ENCODE measurements around the gene SPACDR.

The SPACDR gene

GRCh38 chr7:100431286-100431735 lies 32.7 kb downstream of the SPACDR start:
- TF ChIP-seq CTCF (IDR thresholded peaks at IDR 0.05; ENCODE audit: borderline replicate concordance, insufficient read depth, low read depth, low read length) = no peak
- no peak overlapping the region for H3K4me3 ChIP-seq (ENCODE audit: low read depth, low read length)

DNA sequence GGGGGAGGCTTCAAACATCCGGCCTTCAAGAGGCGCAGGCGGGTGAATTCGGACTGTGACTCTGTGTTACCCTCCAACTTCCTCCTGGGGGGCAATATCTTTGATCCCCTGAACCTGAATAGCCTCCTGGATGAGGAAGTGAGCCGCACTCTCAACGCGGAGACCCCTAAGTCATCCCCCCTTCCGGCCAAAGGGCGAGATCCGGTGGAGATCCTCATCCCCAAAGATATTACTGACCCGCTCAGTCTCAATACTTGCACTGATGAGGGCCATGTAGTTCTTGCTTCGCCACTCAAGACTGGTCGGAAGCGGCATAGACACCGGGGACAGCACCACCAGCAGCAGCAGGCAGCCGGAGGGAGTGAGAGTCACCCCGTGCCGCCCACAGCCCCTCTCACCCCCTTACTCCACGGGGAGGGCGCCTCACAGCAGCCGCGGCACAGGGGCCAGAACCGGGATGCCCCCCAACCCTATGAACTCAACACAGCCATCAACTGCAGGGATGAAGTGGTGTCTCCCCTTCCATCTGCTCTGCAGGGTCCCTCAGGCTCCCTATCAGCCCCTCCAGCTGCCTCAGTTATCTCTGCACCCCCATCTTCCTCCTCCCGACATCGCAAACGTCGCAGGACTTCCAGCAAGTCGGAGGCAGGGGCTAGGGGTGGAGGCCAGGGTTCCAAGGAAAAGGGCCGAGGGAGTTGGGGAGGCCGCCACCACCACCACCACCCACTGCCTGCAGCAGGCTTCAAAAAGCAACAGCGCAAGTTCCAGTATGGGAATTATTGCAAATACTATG lies 33.4 kb downstream of the SPACDR start:
- peak overlapping the region; percentile 99 for H3K4me3 ChIP-seq (ENCODE audit: low read depth, low read length)
- no peak for TF ChIP-seq CTCF (IDR thresholded peaks at IDR 0.05; ENCODE audit: borderline replicate concordance, insufficient read depth, low read depth, low read length)

DNA sequence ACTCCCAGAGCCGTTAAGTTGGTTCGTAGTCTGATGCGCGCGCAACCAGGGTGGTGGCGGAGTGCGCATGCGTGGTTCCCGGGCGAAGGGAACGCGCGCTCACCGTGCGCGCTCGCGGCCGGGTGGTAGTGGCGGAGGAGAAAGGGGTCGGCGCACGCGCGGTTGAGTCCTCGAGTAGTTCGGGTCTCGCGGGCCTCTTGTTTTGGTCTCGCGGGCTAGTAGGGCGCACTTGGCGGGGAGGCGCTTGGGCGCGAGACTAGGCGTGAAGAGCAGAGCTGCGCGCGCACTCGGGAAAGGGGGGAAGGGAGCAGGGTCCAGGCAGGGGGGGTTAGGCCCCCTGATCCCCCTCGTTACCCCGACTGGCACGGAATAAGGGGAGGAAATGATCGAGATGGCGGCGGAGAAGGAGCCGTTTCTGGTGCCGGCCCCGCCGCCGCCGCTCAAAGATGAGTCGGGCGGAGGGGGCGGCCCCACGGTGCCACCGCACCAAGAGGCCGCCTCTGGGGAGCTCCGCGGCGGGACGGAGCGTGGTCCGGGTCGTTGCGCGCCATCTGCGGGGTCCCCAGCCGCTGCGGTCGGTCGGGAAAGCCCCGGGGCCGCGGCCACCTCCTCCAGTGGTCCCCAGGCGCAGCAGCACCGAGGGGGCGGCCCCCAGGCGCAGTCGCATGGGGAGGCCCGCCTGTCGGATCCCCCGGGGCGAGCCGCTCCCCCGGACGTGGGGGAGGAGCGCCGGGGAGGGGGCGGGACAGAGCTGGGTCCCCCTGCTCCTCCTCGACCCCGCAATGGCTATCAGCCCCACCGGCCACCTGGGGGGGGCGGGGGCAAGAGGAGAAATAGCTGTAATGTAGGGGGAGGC lies 34.2 kb downstream of the SPACDR start, which contains the start of gene MEPCE:
Gene MEPCE, plus strand, starts transcription at position 195 of the 856 bp plus-strand sequence. Its CDS starts 188 bp downstream, at position 383.
- TF ChIP-seq CTCF (IDR thresholded peaks at IDR 0.05; ENCODE audit: borderline replicate concordance, insufficient read depth, low read depth, low read length) = no peak
- H3K4me3 ChIP-seq (ENCODE audit: low read depth, low read length) = peak within 1 kb of the TSS; percentile 99

DNA sequence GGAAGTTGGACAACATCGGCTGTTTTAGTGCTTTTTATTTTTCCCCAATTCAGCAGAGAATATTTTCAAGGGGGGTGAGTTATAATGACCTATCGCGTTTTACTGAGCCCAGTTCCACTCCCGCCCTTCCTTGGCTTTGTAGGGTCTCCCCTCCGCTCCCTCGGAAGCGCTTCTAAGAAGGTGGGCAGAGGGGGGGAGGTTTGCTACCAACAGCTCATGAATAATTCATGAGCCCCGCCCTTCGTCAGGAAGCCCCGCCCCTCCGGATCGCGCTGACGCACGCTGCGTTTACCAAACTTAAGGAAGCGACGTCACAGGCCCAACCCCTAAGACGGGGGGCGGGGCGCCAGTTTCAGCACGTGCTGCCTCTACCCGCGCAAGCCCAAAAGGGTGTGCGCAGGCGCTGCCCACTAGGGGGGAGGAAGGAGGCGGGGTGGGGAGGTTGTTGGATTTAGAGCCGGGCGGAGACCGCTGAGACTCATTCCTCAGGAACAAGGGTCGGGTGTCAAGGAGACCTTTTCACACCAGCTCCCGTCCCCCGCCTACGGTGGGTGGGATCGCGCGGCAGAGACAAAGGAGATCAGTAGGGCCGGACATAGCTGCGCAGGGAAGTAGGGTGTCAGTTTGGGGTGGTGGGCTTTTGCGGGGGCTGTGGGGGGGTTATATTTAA lies 35.0 kb downstream of the SPACDR start:
- H3K4me3 ChIP-seq (ENCODE audit: low read depth, low read length) = peak overlapping the region; percentile 99
- TF ChIP-seq CTCF (IDR thresholded peaks at IDR 0.05; ENCODE audit: borderline replicate concordance, insufficient read depth, low read depth, low read length) = no peak

- TF ChIP-seq CTCF (IDR thresholded peaks at IDR 0.05; ENCODE audit: borderline replicate concordance, insufficient read depth, low read depth, low read length) = no peak
- H3K4me3 ChIP-seq (ENCODE audit: low read depth, low read length) = peak within 1 kb of the TSS; percentile 99
Observed at GRCh38 chr7:100428199-100428966, 35.7 kb downstream of the SPACDR start, which contains the start of gene ZCWPW1. Gene ZCWPW1 (minus strand): TSS chr7:100428703. CDS start chr7:100420649, 8,054 bp downstream.

- no peak for TF ChIP-seq CTCF (IDR thresholded peaks at IDR 0.05; ENCODE audit: borderline replicate concordance, insufficient read depth, low read depth, low read length)
- H3K4me3 ChIP-seq (ENCODE audit: low read depth, low read length) = peak overlapping the region; percentile 99
Observed at GRCh38 chr7:100427762-100428198, 36.3 kb downstream of the SPACDR start.
